ENCODE results near the gene FLT3LG.

Gene FLT3LG

DNA sequence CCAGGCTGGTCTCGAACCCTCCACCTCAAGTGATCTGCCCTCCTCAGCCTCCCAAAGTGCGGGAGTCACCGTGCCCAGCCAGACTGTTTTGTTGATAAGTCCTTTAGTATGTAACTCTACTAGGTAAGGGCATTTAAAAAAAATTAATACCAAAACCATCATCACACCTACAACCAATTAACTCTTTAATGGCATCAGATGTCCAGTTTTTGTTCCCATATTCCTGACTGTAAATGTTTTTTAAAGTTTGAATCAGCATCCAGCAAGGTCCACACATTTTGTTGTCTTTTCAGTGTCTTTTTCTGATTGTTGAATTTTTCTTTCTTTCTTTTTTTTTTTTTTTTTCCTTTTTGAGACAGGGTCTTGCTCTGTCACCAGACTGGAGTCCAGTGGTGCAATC is 44.0 kb downstream of the FLT3LG start:
- Histone ChIP-seq H3K27ac (ENCODE audit: low read length) (no peak overlapping the region), H3K36me3 (ENCODE audit: control insufficient read depth in 2 of 2, insufficient read depth in 2 of 2, low read length in 2 of 2) (peaks cover 4 to 5% of the 10 kb centered on the region in 2 donors), H3K4me1 (ENCODE audit: control insufficient read depth, insufficient read depth, low read length) (peaks cover 20% of the 10 kb centered on the region), H3K4me3 (ENCODE audit: low read length in 2 of 2) (no peak overlapping the region), H3K27me3 (ENCODE audit: control insufficient read depth in 1 of 2, insufficient read depth in 2 of 2, low read length in 2 of 2) (no peaks in the 10 kb centered on the region), H3K9ac (ENCODE audit: low read length in 2 of 2) (no peak overlapping the region), H3K9me3 (ENCODE audit: control insufficient read depth in 2 of 2, low read length in 2 of 2) (no peaks in the 10 kb centered on the region)

DNA sequence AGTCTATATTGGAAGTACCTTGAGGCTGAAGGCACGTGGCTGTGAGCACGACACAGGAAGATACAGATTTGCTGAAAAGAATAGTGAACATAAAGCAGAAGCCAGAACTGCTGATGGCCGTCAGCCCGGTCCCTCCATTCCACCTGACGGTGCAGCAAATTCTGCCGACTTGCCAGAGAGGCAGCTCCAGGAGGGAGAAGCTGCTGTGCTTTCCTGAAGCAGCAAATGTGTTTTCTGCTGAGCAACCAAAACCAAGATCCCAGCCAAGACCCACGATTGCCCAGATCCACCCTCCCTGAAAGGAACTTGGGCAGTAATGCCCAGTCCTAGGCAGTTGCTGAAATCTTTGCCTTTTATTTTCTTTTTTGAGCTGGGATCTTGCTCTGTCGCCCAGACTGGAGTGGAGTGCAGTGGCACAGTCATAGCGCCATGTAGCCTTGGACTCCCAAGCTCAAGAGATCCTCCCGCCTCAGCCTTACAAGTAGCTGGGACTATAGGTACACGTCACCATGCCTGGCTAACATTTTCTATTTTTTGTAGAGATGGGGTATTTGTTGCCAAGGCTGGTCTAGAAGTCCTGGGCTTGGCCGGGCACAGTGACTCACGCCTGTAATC is 46.8 kb downstream of the FLT3LG start:
- H3K9me3 ChIP-seq (ENCODE audit: control insufficient read depth in 2 of 2, low read length in 2 of 2), result no peaks in the 10 kb centered on the region
- peaks cover 5 to 8% of the 10 kb centered on the region in 2 donors for H3K36me3 ChIP-seq (ENCODE audit: control insufficient read depth in 2 of 2, insufficient read depth in 2 of 2, low read length in 2 of 2)
- H3K9ac ChIP-seq (ENCODE audit: low read length in 2 of 2), result peak overlapping the region in 1 of 2 donors; percentile 47
- H3K4me1 ChIP-seq (ENCODE audit: control insufficient read depth, insufficient read depth, low read length), result peaks cover 10% of the 10 kb centered on the region
- H3K27me3 ChIP-seq (ENCODE audit: control insufficient read depth in 1 of 2, insufficient read depth in 2 of 2, low read length in 2 of 2), result no peaks in the 10 kb centered on the region
- peak overlapping the region in 1 of 2 donors; percentile 22 for H3K4me3 ChIP-seq (ENCODE audit: low read length in 2 of 2)
- peak overlapping the region; percentile 69 for H3K27ac ChIP-seq (ENCODE audit: low read length)

DNA sequence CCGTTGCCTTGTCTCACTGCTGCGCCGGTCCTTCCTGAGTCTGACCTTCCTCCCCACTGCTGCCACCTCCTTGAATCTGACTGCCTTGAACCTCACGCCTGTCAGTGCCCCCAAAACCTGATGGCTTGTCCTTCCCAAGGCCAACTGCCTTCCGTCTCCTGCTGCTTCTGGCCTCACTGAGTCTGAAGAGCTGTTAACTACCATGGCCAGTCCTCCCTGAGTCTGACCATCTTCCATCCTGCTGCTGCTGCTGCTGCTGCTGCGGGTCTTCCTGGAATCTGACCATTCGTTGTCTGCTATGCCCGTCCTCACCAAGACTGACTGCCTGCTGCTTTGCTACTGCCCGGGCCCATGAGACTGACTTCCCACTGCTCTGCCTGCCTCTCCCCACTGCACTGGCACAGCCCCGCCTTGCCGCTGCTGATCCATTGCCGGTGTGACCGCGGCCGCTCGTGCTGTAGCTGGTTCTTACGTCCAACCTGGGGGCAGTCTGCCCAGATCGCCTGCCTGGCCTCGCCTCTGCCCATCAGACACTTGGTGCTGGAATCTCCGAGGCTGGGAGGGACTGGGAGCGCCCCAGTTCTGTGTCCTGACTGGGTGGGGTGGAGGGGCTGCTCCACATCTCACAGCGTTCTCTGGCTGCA is 50.9 kb downstream of the FLT3LG start:
- no peaks in the 10 kb centered on the region for H3K27me3 ChIP-seq (ENCODE audit: control insufficient read depth in 1 of 2, insufficient read depth in 2 of 2, low read length in 2 of 2)

DNA sequence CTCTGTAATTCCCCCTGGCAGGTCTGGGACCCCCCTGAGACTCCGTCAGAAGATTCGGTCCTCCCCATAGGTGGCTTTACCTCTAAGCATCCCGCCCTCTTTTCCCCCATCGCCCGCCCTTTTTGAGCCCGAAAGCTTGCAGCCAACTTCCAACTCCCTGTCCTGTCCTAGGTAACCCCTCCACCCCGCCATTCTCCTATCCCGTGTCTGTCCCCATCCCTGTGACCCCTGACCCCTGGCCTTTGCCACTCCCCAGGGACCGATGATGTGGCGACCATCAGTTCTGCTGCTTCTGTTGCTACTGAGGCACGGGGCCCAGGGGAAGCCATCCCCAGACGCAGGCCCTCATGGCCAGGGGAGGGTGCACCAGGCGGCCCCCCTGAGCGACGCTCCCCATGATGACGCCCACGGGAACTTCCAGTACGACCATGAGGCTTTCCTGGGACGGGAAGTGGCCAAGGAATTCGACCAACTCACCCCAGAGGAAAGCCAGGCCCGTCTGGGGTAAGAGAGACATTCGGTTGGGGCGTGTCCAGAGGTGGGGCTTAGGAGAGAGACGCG is 54.3 kb downstream of the FLT3LG start:
- Histone ChIP-seq H3K9me3 (ENCODE audit: control insufficient read depth in 2 of 2, low read length in 2 of 2) (no peaks in the 10 kb centered on the region), H3K36me3 (ENCODE audit: control insufficient read depth in 2 of 2, insufficient read depth in 2 of 2, low read length in 2 of 2) (peaks cover 4 to 9% of the 10 kb centered on the region in 2 donors), H3K9ac (ENCODE audit: low read length in 2 of 2) (peak overlapping the region in 1 of 2 donors; percentile 57), H3K27me3 (ENCODE audit: control insufficient read depth in 1 of 2, insufficient read depth in 2 of 2, low read length in 2 of 2) (no peaks in the 10 kb centered on the region), H3K4me1 (ENCODE audit: control insufficient read depth, insufficient read depth, low read length) (peaks cover 12% of the 10 kb centered on the region), H3K4me3 (ENCODE audit: low read length in 2 of 2) (peak overlapping the region; percentile 52 to 70), H3K27ac (ENCODE audit: low read length) (no peak overlapping the region)

More for the DNA sequence above, 50.9 kb downstream of the FLT3LG start:
- Histone ChIP-seq H3K9ac (ENCODE audit: low read length in 2 of 2) (no peak overlapping the region), H3K36me3 (ENCODE audit: control insufficient read depth in 2 of 2, insufficient read depth in 2 of 2, low read length in 2 of 2) (peaks cover 9% of the 10 kb centered on the region in 2 donors), H3K4me3 (ENCODE audit: low read length in 2 of 2) (no peak overlapping the region), H3K9me3 (ENCODE audit: control insufficient read depth in 2 of 2, low read length in 2 of 2) (no peaks in the 10 kb centered on the region), H3K27ac (ENCODE audit: low read length) (no peak overlapping the region), H3K4me1 (ENCODE audit: control insufficient read depth, insufficient read depth, low read length) (peaks cover 19% of the 10 kb centered on the region)

DNA sequence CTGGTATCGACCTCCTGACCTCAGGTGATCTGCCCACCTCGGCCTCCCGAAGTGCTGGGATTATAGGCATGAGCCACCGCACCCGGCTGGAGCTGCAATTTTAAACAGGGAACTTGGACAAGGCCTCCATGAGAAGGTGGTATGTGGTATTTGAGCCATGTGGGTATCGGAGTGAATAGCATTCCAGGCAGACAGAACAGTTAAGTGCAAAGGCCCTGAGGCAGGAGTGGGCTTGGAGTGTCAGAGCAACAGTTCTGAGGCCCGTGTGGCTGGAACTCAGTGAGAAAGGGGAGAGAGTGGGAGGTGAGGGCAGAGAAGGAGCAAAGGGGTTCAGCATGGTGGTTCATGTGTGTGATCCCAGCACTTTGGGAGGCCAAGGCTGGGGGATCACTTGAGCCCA is 56.7 kb downstream of the FLT3LG start:
- Histone ChIP-seq H3K27ac (ENCODE audit: low read length) (no peak overlapping the region), H3K9ac (ENCODE audit: low read length in 2 of 2) (no peak overlapping the region), H3K4me1 (ENCODE audit: control insufficient read depth, insufficient read depth, low read length) (peaks cover 21% of the 10 kb centered on the region), H3K36me3 (ENCODE audit: control insufficient read depth in 2 of 2, insufficient read depth in 2 of 2, low read length in 2 of 2) (peaks cover 2 to 4% of the 10 kb centered on the region in 2 donors), H3K4me3 (ENCODE audit: low read length in 2 of 2) (no peak overlapping the region), H3K9me3 (ENCODE audit: control insufficient read depth in 2 of 2, low read length in 2 of 2) (no peaks in the 10 kb centered on the region), H3K27me3 (ENCODE audit: control insufficient read depth in 1 of 2, insufficient read depth in 2 of 2, low read length in 2 of 2) (no peaks in the 10 kb centered on the region)

DNA sequence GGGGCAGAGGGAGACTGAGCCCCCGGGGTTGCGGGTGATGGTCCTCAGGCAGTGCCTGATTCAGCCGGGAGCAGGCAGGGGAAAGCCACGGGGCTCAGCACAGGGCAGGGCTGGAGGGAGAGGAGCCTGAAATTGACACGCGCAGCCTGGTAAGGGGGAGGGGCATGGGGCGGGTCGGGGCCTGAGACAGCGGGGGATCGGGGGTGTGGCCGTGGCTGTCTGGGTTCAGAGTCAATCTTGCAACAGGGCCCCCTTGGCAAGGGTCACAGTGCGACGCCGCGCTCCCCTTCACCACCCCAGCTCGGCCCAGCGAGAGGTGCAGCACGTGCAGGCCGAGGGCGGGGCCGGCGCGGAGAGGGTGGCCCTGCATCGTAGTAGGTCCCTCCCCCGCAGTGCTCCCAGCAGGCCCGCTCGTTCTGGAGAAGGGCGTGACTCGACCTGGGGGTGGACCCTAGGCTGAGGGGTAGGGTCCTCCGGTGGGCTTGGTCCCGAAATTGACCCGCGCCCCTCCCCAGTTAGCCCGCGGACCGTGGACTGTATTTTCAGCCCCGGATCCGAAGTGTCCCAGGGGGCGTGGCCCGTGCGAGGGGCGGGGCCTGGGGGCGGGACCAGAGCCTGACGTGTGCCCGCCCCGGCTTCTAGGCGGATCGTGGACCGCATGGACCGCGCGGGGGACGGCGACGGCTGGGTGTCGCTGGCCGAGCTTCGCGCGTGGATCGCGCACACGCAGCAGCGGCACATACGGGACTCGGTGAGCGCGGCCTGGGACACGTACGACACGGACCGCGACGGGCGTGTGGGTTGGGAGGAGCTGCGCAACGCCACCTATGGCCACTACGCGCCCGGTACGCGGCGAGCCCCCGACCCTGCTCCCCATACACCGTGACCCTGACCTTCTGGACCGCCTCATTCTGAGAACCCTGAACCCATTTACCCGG is 59.8 kb downstream of the FLT3LG start:
- Histone ChIP-seq H3K27ac (ENCODE audit: low read length) (no peak overlapping the region), H3K27me3 (ENCODE audit: control insufficient read depth in 1 of 2, insufficient read depth in 2 of 2, low read length in 2 of 2) (no peaks in the 10 kb centered on the region), H3K4me1 (ENCODE audit: control insufficient read depth, insufficient read depth, low read length) (peaks cover 12% of the 10 kb centered on the region), H3K4me3 (ENCODE audit: low read length in 2 of 2) (peak overlapping the region; percentile 73 to 78), H3K9me3 (ENCODE audit: control insufficient read depth in 2 of 2, low read length in 2 of 2) (no peaks in the 10 kb centered on the region), H3K36me3 (ENCODE audit: control insufficient read depth in 2 of 2, insufficient read depth in 2 of 2, low read length in 2 of 2) (peaks cover 0 to under 1% of the 10 kb centered on the region in 2 donors), H3K9ac (ENCODE audit: low read length in 2 of 2) (peak overlapping the region in 1 of 2 donors; percentile 57)

DNA sequence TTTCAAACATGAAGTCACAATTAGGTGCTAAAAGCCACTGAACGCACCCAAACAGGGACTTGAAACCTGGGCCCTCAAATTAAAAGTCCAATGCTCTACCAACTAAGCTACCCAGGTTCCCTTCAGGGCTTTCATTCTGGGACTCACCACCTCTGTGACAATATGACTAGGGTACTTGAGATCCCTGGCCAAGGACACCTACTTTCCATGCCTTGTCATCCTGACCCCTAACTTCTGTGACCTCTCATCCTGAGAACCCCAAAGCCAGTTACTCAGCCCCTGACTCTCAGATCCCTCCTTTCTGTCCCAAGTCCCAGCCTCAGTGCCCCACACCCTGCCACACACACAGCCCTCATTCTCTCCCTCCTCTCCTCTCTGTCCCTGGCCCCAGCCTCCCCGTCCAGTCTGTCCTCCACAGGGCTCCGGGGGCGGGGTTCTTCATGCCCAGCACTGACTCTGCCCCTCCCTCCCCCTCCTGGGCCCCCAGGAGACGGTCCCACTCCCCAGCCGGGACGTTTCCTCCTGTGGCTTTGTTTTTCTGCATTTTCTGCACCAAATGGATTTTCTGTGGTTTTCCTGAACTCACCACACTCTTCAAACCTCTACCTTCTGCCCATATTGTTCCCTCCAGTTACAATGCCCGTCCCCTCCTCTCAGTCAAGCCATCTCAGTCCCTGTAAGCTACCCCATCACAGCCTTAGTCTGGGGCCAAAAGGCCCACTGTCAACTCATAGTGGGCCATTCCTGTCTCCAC is 60.8 kb downstream of the FLT3LG start:
- H3K27ac ChIP-seq (ENCODE audit: low read length), result no peak overlapping the region
- no peaks in the 10 kb centered on the region for H3K9me3 ChIP-seq (ENCODE audit: control insufficient read depth in 2 of 2, low read length in 2 of 2)
- peaks cover 0 to 2% of the 10 kb centered on the region in 2 donors for H3K36me3 ChIP-seq (ENCODE audit: control insufficient read depth in 2 of 2, insufficient read depth in 2 of 2, low read length in 2 of 2)
- H3K4me3 ChIP-seq (ENCODE audit: low read length in 2 of 2), result peak overlapping the region; percentile 73 to 78
- peak overlapping the region in 1 of 2 donors; percentile 57 for H3K9ac ChIP-seq (ENCODE audit: low read length in 2 of 2)
- H3K4me1 ChIP-seq (ENCODE audit: control insufficient read depth, insufficient read depth, low read length), result peaks cover 12% of the 10 kb centered on the region
- H3K27me3 ChIP-seq (ENCODE audit: control insufficient read depth in 1 of 2, insufficient read depth in 2 of 2, low read length in 2 of 2), result no peaks in the 10 kb centered on the region
